GM12878 (cell line): ENCODE measurements around the gene APOO.

ENCODE experiments used
- CHD2 ChIP-seq: IDR thresholded peaks from 2 replicates; pipeline ENCODE4 v1.6.1; 2011; ENCODE audit warnings: low read depth, low read length, improper control_type of control experiment, borderline replicate concordance
- CREB1 ChIP-seq: IDR thresholded peaks from 2 replicates; pipeline ENCODE4 v1.6.1; 2012; ENCODE audit warnings: low read depth, mild to moderate bottlenecking, inconsistent platforms
- EZH2 ChIP-seq: IDR thresholded peaks from 2 replicates; pipeline ENCODE4 v1.6.1; 2012; ENCODE audit warnings: low read depth, mild to moderate bottlenecking, control low read depth, inconsistent platforms, low read length, borderline replicate concordance; ENCODE audit not compliant: control insufficient read depth
- IKZF2 ChIP-seq, 2 experiments: fragments of 450-650 bp; IDR thresholded peaks; 2 replicates each; pipeline ENCODE4 v1.6.1; 2017; ENCODE audit warnings: mild to moderate bottlenecking in 2 of 2, moderate library complexity in 2 of 2
- MXI1 ChIP-seq: fragments of 150-350 bp; IDR thresholded peaks from 2 replicates; pipeline ENCODE4 v1.6.1; 2011; ENCODE audit warnings: low read depth, mild to moderate bottlenecking, inconsistent platforms, low read length, improper control_type of control experiment
- NFIC ChIP-seq: IDR thresholded peaks from 2 replicates; pipeline ENCODE4 v1.6.1; 2012; ENCODE audit warnings: low read depth, mild to moderate bottlenecking, inconsistent platforms, low read length, moderate library complexity
- POLR2AphosphoS2 ChIP-seq: IDR thresholded peaks from 2 replicates; pipeline ENCODE4 v1.6.1; 2011; ENCODE audit warnings: low read depth, mild to moderate bottlenecking, low read length, improper control_type of control experiment, moderate library complexity
- POLR2AphosphoS5 ChIP-seq: IDR thresholded peaks from 2 replicates; pipeline ENCODE4 v1.6.1; 2011; ENCODE audit warnings: mild to moderate bottlenecking, low read length, inconsistent platforms
- POU2F2 ChIP-seq: IDR thresholded peaks from 3 replicates; pipeline ENCODE4 v1.6.1; 2011; ENCODE audit warnings: low read depth, mild to moderate bottlenecking, low read length, borderline replicate concordance
- RAD21 ChIP-seq: IDR thresholded peaks from 2 replicates; pipeline ENCODE4 v1.6.1; 2011; ENCODE audit warnings: mild to moderate bottlenecking, low read depth, low read length, moderate library complexity; ENCODE audit not compliant: insufficient read depth
- SP1 ChIP-seq: IDR thresholded peaks from one replicate; pipeline ENCODE4 v1.6.1; 2011; ENCODE audit warnings: low read depth, low read length
- TAF1 ChIP-seq: IDR thresholded peaks from 2 replicates; pipeline ENCODE4 v1.6.1; 2011; ENCODE audit warnings: mild to moderate bottlenecking, low read depth, low read length, borderline replicate concordance
- TARDBP ChIP-seq: IDR thresholded peaks from 2 replicates; pipeline ENCODE4 v1.6.1; 2016; ENCODE audit warnings: borderline replicate concordance
- TF ChIP-seq, protein P1 (sequence below), 3 experiments: IDR thresholded peaks in 2 of 3; conservative IDR thresholded peaks in 1 of 3; 2 replicates each; pipeline ENCODE4 v1.5.1; 2011; ENCODE audit warnings: low read depth in 3 of 3, low read length in 3 of 3, mild to moderate bottlenecking in 3 of 3, control low read depth in 2 of 3, moderate library complexity in 2 of 3, inconsistent platforms in 1 of 3, mixed read lengths in 1 of 3; ENCODE audit not compliant: control insufficient read depth in 2 of 3, insufficient read depth in 1 of 3; ENCODE audit errors: extremely low read depth in 1 of 3

DNA sequence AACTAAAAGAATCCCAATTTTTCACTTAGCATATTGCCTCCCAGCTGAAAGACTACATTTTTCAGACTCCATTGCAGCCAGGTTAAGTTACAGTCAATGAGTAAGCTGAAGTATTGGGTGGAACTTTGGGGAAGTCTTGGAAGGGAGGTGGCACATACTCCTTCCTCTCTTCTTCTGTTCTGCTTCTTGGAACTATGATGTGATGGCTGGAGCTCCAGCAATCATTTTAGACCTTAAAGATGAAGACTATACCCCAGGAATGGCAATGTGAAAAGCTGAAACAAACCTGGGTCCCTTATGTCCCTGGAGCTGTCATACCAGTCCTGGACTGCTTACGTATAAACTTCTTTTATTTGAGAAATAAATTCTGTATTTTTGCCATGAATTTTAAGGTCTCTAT is 93.9 kb downstream of the APOO start:
- TF ChIP-seq NFIC (no peak), CHD2 (no peak), POLR2AphosphoS2 (no peak), POU2F2 (no peak), SP1 (no peak), EZH2 (no peak), TARDBP (no peak), RAD21 (no peak), MXI1 (no peak), IKZF2 (IDR thresholded peaks at IDR 0.05) (no peak), CREB1 (no peak), POLR2AphosphoS5 (no peak), TAF1 (no peak)
- TF ChIP-seq, protein P1, sequence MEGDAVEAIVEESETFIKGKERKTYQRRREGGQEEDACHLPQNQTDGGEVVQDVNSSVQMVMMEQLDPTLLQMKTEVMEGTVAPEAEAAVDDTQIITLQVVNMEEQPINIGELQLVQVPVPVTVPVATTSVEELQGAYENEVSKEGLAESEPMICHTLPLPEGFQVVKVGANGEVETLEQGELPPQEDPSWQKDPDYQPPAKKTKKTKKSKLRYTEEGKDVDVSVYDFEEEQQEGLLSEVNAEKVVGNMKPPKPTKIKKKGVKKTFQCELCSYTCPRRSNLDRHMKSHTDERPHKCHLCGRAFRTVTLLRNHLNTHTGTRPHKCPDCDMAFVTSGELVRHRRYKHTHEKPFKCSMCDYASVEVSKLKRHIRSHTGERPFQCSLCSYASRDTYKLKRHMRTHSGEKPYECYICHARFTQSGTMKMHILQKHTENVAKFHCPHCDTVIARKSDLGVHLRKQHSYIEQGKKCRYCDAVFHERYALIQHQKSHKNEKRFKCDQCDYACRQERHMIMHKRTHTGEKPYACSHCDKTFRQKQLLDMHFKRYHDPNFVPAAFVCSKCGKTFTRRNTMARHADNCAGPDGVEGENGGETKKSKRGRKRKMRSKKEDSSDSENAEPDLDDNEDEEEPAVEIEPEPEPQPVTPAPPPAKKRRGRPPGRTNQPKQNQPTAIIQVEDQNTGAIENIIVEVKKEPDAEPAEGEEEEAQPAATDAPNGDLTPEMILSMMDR (IDR thresholded peaks at IDR 0.05 in 2 of 3, conservative IDR thresholded peaks at IDR 0.05 in 1 of 3; ENCODE audit: control insufficient read depth in 2 of 3, extremely low read depth in 1 of 3, insufficient read depth in 1 of 3, low read depth in 3 of 3, low read length in 3 of 3) = no peak
